ENCODE data around the gene SYNDIG1.

DNA sequence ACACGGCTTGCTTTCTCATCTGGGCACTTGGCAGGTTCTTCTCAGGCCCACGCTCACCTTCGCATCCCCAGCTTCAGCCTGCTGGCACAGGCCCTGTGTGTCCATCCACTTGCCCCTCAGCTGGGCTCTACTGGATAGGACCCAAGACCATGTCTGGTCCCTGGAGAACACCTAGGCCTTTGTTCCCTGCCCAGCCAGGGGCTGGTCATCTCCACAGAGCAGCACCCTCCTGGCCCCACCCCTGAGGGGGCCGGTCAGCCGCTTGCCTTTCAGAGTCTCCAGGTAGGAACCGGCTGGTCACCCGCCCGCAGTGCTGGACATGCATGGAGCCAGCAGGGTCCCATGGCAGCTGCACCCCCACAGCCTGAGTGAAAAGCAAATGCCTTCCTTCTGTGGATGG is 191.2 kb downstream of the SYNDIG1 start:
- no peak for TF ChIP-seq POLR2A (IDR thresholded peaks at IDR 0.05)
- TF ChIP-seq CTCF (IDR thresholded peaks at IDR 0.05) = no peak

Measured in prostate gland (tissue), 2 donors.